ENCODE data around the gene EIF5B. TPM values are rescaled to one million over a fixed set of nuclear protein-coding genes. Genes with fewer than 3 reads are reported as not detected.
A peak's percentile ranks its signal among the peaks of the same experiment; 100 is the strongest.

Gene EIF5B
- total RNA-seq, 4 donors from 2014 or later: 19.4 to 40.7 (median 30.0) TPM

DNA sequence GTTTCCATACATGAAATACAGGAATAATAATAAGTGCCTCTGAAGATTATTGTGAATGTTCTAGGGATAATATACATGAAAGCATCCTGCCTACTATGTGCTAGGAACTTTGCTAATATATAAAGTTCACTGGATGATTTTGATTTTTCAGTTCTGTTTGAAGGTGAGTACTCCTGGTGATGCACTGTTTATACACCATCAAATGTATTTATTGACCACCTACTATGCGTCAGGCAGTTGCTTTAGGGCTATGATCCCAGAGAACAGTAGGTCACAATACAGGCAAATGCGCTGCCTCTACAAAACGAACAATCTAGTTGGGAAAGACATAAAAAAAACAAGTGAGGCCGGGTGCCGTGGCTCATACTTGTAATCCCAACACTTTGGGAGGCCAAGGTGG, 11.8 kb upstream of the EIF5B start:
- Histone ChIP-seq H3K27me3 (no peaks in the 10 kb centered on the region), H3K4me1 (peaks cover 0 to 5% (median 0%) of the 10 kb centered on the region in 3 donors), H3K27ac (no peak overlapping the region), H3K4me3 (no peak overlapping the region), H3K36me3 (peaks cover 13 to 99% (median 35%) of the 10 kb centered on the region in 3 donors), H3K9me3 (no peaks in the 10 kb centered on the region)
- intact Hi-C loops (cut with DNase I): no loop called here
- WGBS, 2 donors: 81 to 88% methylated on average over 4 of the region's 5 CpGs
- no peak for DNase-seq
- TF ChIP-seq, protein P1, sequence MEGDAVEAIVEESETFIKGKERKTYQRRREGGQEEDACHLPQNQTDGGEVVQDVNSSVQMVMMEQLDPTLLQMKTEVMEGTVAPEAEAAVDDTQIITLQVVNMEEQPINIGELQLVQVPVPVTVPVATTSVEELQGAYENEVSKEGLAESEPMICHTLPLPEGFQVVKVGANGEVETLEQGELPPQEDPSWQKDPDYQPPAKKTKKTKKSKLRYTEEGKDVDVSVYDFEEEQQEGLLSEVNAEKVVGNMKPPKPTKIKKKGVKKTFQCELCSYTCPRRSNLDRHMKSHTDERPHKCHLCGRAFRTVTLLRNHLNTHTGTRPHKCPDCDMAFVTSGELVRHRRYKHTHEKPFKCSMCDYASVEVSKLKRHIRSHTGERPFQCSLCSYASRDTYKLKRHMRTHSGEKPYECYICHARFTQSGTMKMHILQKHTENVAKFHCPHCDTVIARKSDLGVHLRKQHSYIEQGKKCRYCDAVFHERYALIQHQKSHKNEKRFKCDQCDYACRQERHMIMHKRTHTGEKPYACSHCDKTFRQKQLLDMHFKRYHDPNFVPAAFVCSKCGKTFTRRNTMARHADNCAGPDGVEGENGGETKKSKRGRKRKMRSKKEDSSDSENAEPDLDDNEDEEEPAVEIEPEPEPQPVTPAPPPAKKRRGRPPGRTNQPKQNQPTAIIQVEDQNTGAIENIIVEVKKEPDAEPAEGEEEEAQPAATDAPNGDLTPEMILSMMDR (IDR thresholded peaks at IDR 0.05): no peak
- TF ChIP-seq POLR2A (IDR thresholded peaks at IDR 0.05): no peak

DNA sequence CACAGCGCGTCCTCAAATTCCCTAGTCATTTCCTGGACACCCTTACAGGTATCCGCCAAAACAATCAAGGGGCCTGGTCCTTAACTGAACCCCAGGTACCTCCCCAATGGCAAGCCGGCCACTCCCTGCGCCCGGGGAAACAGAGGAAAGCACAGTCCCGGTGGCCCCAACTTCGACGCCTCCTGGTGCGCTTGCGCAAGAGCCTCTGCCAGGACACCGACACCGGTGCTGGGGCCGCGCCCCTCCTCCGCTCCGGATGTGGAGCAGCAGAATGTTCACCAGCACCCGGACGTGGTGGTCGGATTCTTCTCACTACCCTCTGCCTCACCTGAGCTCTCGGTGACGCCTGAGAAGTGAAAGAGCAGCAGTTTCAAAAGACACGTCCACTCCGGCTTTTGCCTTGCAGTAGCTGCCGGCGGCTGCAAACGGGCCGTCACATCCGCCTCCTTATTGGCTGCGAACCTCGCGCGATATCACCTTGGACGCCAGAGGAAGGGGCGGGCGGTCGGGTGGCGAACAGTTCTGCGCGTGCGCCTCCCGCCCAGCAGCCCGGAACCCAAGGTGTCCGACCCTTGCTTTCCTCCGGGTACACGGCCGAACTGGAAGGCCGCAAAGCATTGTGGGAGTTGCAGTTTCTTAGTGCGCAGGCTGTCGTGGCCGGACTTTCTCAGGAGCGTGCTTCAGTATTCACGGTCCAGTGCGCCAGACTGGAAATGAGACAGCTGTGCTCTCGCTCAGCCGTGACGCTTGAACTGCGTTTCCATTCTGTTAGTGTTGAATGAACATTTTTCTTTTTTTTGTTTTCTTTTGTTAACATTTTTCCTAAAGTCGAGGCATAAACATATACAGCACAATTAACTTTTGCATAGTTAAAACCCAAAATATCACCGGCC, 1.0 kb upstream of the EIF5B start, which contains the start of gene TXNDC9:
Gene TXNDC9, minus strand, starts transcription at position 423 of the 893 bp plus-strand sequence. CDS start 3,123 bp downstream, outside the sequence.
- TF ChIP-seq, protein P1 (IDR thresholded peaks at IDR 0.05): peak in 2 of 6 experiments; percentile 3 to 34
- TF ChIP-seq POLR2A (IDR thresholded peaks at IDR 0.05): peak in 2 of 4 donors; percentile 34 to 69
- Histone ChIP-seq H3K4me3 (peak within 1 kb of the TSS; percentile 69 to 96 (median 75)), H3K27ac (peak within 1 kb of the TSS; percentile 84 to 97 (median 94)), H3K36me3 (peaks cover 0 to 21% (median 11%) of the 10 kb centered on the region in 3 donors), H3K9me3 (no peaks in the 10 kb centered on the region), H3K27me3 (no peaks in the 10 kb centered on the region), H3K4me1 (peaks cover 9 to 52% (median 32%) of the 10 kb centered on the region in 3 donors)
- DNase-seq: peak; percentile 96
- intact Hi-C loops (cut with DNase I): loop anchor here (10.0 kb wide), 2 partner anchors 149 to 151 kb away; partner anchors contain the start of genes MITD1 and MRPL30
- WGBS, 2 donors: 0 to 1% methylated on average over 29 to 45 of the region's 60 CpGs

DNA sequence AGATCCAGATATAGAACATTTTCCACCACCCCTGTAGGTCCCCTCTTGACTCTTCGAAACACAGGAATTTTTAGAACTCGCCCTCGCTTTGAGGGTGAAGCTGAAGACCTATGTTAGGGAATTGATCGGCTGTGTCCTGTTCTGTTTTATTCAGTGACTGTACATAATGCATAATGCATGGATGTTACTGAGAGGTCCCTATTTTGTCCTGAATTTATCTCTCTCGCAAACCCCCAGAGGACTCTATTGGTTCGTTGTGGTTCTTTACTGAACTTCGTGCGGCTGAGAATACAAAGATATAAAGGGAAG, 431 bp upstream of the EIF5B start:
- TF ChIP-seq POLR2A (IDR thresholded peaks at IDR 0.05): no peak
- TF ChIP-seq, protein P1 (IDR thresholded peaks at IDR 0.05): no peak
- Histone ChIP-seq H3K4me3 (peak overlapping the region; percentile 69 to 96 (median 75)), H3K27ac (peak overlapping the region; percentile 84 to 97 (median 94)), H3K27me3 (no peaks in the 10 kb centered on the region), H3K4me1 (peaks cover 9 to 55% (median 33%) of the 10 kb centered on the region in 3 donors), H3K9me3 (no peaks in the 10 kb centered on the region), H3K36me3 (peaks cover 0 to 15% (median 6%) of the 10 kb centered on the region in 3 donors)
- intact Hi-C loops (cut with DNase I): loop anchor here (10.0 kb wide), 2 partner anchors 148 to 152 kb away; partner anchors contain the start of genes MITD1 and MRPL30
- DNase-seq: no peak
- WGBS, 2 donors: 1% methylated on average over 5 to 8 of the region's 8 CpGs

DNA sequence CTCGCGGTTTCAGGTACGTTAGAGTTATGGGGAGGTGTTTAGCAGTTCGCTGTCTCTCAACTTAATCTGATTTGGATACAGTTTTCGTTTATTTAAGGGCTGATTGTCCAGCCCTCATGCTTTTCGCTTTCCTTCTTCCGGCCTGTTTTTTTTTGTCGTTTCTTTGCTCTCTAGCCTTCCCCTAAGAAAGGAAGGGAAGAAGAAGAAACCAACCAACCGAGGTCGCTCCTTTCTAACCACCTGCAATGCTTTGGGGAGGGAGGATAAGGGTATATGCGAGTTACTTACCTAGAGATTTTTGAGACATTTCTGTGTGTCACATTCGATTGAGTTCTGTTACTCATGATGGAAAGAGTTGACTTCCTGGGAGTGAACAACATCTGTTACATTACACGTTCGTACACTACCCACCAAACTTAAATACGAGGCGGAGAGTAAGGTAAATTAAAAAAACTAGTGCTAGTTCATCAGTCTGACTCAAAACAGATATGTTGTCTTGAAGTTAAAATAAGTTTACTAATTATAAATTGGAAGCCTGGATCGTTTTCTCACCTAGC, 918 bp downstream of the EIF5B start:
- TF ChIP-seq, protein P1 (IDR thresholded peaks at IDR 0.05): no peak
- no peak for TF ChIP-seq POLR2A (IDR thresholded peaks at IDR 0.05)
- Histone ChIP-seq H3K4me3 (peak overlapping the region; percentile 69 to 96 (median 75)), H3K27ac (peak overlapping the region; percentile 84 to 97 (median 94)), H3K9me3 (no peaks in the 10 kb centered on the region), H3K27me3 (no peaks in the 10 kb centered on the region), H3K36me3 (peaks cover 0 to 2% (median 0%) of the 10 kb centered on the region in 3 donors), H3K4me1 (peaks cover 13 to 55% (median 33%) of the 10 kb centered on the region in 3 donors)
- WGBS, 2 donors: 1 to 3% methylated on average over 17 of the region's 17 CpGs
- intact Hi-C loops (cut with DNase I): loop anchor here (10.0 kb wide), 2 partner anchors 147 to 153 kb away; partner anchors contain the start of genes MITD1 and MRPL30
- no peak for DNase-seq

Measured in esophagus squamous epithelium (tissue), 5 donors.